ENCODE measurements around the gene TMEM178B.

- TF ChIP-seq, protein P1, sequence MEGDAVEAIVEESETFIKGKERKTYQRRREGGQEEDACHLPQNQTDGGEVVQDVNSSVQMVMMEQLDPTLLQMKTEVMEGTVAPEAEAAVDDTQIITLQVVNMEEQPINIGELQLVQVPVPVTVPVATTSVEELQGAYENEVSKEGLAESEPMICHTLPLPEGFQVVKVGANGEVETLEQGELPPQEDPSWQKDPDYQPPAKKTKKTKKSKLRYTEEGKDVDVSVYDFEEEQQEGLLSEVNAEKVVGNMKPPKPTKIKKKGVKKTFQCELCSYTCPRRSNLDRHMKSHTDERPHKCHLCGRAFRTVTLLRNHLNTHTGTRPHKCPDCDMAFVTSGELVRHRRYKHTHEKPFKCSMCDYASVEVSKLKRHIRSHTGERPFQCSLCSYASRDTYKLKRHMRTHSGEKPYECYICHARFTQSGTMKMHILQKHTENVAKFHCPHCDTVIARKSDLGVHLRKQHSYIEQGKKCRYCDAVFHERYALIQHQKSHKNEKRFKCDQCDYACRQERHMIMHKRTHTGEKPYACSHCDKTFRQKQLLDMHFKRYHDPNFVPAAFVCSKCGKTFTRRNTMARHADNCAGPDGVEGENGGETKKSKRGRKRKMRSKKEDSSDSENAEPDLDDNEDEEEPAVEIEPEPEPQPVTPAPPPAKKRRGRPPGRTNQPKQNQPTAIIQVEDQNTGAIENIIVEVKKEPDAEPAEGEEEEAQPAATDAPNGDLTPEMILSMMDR (conservative IDR thresholded peaks at IDR 0.05 in 1 of 2, IDR thresholded peaks at IDR 0.05 in 1 of 2; ENCODE audit: extremely low read depth in 1 of 2, insufficient read depth in 1 of 2, low read depth in 1 of 2, low read length in 2 of 2), result no peak
- no peak for TF ChIP-seq EZH2 (IDR thresholded peaks at IDR 0.05; ENCODE audit: borderline replicate concordance, low read length)
Measured at GRCh38 chr7:141076377-141076776, 2.5 kb downstream of the TMEM178B start.
